ENCODE measurements around the gene TMEM17.
A peak's percentile ranks its signal among the peaks of the same experiment; 100 is the strongest.
"Not testable (repeated sequence)": the region's sequence is repeated elsewhere in the genome, so short reads cannot be mapped to it uniquely, and the experiment has no call there.

The TMEM17 gene, protein sequence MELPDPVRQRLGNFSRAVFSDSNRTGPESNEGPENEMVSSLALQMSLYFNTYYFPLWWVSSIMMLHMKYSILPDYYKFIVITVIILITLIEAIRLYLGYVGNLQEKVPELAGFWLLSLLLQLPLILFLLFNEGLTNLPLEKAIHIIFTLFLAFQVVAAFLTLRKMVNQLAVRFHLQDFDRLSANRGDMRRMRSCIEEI

DNA sequence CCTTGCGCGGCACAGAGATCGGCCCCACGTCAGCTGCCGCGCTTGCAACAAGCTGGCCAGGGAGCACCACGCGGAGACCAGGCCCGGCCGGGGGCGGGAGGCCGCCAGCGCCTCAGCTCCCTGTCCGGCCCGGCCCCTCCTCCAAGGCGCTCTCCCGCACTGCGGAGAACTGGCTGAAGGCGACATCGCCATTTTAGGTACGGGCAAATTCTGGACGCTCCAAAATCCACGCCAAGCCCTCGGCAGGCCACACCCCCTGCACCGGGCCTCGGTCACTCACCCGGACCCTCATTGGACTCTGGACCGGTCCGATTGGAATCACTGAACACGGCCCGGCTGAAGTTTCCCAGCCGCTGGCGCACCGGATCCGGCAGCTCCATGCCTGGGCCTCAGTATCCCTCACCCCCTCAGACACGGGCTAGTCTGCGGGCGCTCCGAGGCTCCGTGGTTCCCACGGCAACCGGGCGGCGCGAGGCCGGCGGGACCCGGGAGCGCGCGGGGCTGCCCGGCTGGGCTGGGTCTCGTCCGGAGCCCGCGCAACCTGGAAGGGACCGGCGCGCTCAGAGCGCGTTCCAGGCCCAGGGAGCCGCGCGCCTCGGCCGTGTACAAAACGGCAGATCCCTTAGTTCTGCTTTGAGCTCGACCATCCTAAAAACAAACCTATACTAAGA, at the start of gene TMEM17:
Gene TMEM17 (minus strand): TSS at position 446 of the 671 bp plus-strand sequence. CDS start 66 bp downstream, at position 380.
- DNase-seq, result peak; percentile 61

DNA sequence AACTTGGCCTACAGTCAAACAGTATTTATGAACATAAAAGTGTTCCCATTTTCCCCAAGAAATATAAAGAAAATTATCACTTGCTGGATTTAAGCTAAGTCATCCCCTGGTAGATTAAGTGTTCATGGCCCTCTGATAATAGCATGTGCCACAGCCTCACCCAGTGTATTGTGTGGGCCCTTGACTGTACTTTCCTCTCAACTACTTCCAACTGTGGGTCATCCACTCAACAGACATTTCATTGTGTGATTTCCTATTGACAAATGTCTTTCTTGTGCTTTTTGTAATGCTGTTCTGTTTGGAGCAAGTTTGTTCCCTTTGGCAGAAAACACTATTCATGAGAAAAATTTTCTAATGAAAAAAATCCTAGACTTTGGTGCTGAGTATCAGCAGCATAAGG, 48.4 kb upstream of the TMEM17 start:
- no peak for DNase-seq

DNA sequence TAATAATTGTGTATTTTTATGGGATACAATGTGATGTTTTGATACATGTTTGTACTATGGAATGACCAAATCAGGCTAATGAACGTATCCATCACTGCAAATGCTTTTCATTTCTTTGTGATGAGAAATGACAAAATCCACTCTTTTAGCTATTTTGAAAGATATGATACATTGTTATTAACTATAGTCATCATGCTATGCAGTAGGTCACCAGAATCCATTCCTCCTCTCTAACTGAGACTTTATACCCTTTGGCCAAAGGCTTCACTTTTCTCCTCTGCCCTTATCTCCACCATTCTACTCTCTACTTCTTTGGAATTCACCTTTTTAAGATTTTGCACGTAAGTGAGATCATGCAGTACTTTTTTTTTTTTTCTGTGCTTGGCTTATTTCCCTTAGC, 44.5 kb upstream of the TMEM17 start:
- no peak for DNase-seq

DNA sequence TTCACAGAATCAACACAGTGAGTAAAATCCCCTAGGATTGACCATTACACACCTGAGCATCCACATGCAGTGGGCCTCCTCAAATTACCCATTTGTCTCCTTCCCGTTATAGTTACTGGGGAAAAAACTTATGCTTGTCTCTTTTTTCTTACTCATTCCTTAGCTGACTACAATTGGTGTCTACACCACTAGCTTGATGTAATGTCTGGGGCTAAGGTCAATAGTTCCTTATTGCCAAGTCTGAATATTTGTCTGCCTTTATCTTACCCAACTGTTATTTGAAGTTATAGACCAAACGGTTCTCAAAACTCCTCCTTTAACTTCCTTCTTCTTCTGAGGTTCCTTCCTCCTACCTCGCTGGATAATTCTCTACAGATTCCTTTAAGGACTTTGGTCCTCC, 41.9 kb upstream of the TMEM17 start:
- DNase-seq, result no peak

DNA sequence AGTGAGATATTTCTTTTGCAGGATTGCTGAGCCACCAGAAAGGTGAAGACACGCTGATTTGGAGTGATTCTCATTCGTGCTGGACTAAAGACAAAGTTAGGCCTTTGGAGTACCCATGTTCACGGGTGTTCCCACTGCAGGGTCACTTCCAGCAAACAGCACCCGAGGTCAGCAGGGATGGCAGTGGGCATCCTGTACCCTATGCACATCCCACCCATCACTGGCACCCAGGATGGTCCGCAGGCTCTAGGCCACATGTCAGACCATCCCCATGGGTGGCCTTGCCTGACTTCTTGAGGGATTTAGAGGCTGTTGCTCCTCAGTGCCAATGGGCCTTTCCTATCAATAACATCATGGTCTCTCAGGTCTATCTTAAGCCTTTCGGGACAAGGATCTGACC, 39.3 kb upstream of the TMEM17 start:
- no peak for DNase-seq

DNA sequence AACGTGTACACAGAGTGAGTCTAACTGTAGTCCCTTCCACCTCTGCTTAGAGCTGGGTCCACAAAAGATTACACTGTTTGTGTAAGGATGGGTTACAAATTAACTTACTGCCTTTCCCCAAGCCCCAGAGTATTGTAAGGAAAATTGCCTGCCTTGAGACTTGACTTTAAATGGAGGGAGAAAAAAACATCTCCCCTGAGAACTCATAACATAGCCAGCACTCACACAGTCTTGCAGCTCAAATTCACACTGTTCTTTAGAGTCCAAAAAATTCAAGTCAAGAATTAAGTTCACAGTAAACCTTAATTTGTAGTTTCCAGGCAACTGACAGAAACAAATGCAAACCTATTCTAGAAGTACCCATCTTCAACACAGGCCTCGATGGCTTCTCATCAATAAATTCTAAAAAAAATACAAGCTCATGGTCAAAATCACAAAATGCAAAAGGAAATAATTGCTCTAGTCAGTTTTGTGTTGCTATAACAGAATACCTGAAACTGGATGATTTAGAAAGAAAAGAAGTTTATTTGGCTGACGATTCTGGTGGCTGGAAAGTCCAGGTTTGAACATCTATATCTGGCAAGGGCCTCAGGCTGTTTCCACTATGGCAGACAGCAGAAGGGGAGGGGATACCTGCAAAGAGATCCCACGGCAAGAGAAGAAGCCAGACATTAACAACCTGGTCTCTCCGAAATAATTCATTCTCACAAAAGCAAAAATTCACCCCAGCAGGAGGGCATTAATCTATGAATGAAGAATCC, 34.6 kb upstream of the TMEM17 start:
- DNase-seq, result no peak

DNA sequence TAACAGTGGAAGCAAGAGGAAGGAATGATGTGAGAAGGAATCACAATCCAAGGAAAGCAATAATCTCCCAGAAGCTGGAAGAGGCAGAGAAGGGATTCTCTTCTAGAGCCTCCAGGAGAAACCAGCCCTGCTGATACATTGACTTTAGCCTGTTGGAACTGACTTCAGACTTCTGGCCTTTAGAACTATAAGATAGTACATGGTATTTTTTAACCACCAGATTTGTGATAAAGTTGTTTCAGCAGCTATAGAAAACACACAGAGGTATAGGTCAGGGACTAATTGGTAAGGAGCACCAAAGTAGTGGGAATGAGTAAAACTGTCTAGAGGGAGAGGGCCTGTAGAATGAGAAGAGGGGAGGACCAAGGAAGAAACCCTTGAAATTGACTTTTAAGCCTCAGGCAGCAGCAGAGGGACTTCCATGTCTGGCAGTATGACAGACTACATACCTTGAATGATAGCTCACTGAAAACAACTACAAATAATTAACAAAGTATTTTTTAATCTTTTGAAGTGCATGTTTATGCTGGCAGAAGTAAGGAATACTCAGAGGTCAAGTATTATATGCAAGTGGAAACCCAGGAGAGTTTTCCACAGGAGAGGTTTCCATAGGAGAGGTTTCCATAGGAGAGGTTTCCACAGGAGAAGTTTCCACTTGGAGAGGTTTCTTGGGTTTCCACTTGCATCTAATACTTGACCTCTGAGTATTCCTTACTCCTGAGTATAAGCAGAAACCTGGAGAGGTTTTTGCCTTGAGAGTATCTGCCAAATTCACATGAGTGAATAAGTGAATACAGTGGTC, 33.8 kb upstream of the TMEM17 start:
- no peak for DNase-seq

DNA sequence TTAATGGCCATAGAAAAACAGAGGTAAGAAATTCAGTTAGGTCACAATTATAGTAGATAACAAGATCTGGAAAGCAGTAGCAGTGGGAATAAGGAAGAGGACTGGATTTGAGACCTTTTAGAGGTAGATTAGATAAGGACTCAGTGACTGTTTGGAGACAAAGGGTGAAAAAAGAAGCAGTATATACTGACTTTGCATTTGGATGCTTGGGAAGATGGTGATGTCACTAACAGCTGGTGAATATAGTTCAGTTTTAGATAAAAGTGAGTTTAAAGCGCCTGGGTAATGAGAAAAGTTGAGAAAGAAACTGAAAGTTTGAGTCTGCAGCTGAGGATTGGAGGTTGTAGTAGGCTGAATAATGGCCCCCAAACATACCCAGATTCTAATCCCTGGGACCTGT, 32.8 kb upstream of the TMEM17 start:
- no peak for DNase-seq

DNA sequence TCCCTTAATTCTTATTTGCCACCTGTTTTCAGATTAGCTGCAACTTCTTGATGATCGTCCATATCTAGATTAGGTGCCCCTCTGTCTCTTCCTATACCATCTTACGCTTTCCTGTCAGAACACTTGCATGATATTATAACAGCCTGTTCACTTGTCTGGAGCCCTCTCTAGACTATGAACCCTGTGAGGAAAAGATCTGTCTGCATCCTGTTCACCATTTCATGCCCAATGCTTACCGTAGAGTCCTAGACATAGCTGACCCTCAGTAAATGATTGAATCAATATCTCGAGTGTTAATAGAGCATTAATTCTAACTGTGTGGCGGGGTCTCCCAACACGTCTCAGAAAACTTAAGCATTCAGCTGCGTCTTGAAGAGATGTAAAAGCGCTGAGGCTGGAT, 31.8 kb upstream of the TMEM17 start:
- no peak for DNase-seq

DNA sequence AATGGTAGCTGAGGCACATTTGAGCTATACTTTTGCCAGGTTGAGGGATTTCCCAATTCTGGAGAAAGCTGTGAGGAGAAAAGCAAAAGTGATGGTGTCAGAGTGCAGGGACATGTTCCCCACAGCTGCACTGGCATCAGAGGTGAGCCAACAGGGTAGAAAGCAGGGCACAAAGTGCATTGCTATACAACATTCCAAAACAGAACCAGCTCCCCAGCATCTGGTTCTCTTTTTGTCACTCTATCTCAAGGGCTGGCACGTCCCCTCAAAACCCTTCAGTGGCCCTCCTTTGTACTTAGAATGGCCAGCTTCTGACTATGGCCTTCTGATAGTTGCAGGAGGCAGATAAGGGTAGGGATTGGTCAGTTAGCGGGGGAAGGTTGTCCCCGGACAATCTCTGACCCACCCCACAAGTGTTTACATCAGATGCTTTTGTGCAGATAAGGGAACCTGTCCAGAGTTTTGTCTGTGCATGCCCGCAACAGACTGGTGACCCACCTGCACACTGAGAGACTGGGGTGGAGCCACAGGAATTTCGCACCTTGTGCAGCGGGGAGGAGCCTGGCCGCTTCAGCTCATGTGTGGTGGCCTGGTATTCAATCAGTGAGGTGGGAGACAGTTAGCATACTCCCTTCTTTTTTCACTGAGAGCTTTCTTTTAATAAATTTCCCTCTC, 31.0 kb upstream of the TMEM17 start:
- no peak for DNase-seq

DNA sequence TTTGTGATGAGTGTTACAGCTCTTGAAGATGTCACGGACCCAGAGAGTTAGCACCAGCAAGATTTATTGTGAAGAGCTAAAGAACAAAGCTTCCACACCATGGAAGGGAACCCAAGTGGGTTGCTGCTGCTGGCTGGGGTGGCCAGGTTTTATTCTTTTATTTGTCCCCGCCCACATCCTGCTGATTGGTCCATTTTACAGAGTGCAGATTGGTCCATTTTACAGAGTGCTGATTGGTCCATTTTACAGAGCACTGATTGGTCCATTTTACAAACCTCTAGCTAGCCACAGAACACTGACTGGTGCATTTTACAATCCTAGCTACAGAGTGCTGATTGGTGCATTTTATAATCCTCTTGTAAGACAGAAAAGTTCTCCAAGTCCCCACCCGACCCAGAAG, 29.5 kb upstream of the TMEM17 start:
- not testable (repeated sequence) for DNase-seq

DNA sequence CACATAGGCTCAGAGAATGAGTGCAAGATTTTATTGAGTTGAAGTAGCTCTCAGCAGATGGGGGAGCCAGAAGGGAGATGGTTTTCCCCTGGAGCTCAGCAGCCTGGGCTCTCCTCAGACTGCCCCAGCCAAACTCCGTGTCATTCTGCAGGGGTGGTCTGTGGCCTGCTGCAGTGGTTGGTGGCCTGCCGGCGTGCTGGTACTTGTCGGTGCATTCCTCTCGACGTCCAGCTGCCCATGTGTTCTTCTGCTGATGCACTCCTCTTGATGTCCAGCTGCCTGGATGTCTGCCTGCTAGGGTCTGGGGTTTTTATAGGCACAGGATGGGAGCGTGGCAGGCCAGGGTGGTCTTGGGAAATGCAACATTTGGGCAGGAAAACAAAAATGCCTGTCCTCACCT, 25.6 kb upstream of the TMEM17 start:
- DNase-seq, result no peak

DNA sequence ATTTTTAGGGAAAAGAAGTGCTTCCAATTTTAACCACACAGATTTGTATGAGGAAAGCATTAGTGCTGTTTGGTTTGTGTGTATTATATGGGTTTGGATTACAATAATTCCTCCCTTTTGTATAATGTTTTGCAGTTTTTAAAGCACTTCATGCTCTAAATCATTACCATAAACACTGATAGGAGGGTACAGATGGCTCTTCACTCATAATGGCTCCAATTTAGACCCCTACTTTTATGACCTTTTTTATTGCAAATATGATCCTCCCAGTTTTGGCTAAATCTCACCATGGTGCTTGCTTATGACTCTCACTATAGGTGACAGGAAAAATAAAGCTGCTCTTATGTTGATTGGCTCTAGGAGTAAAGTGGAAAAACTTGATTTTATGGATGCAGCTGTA, 23.8 kb upstream of the TMEM17 start:
- DNase-seq, result no peak

DNA sequence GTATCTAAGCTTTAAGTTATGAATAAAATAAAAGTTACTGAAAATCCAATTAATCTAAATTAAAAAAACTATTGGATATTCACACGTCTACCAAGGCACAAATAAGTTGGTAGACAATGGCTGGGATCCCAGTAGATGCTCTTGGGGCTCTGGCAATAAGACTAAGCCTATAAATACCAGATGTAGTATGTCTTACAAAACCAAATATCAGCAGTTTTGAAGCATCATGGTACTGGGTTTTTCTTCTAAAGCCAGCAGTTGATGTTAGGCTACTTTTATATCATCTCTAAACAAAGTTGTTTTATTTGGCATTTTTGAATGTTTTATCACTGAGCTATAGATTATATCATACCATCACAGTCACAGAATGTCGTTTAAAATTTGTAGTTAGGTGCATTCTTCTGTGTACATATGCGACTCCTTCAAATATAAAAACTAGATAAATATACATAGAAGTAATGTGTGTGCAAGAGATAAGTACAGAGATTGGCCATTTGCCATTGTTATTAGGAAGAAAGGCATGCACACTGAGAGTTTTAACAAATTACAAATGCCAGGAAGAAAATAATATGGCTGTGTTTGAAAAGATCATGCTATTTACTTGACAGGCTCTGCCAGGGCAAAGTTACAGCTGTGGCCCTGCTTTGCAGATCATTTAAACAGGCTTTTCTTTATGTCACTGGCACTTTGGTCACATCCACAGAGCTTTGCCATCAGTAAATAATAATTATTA, 21.6 kb upstream of the TMEM17 start:
- DNase-seq, result no peak

DNA sequence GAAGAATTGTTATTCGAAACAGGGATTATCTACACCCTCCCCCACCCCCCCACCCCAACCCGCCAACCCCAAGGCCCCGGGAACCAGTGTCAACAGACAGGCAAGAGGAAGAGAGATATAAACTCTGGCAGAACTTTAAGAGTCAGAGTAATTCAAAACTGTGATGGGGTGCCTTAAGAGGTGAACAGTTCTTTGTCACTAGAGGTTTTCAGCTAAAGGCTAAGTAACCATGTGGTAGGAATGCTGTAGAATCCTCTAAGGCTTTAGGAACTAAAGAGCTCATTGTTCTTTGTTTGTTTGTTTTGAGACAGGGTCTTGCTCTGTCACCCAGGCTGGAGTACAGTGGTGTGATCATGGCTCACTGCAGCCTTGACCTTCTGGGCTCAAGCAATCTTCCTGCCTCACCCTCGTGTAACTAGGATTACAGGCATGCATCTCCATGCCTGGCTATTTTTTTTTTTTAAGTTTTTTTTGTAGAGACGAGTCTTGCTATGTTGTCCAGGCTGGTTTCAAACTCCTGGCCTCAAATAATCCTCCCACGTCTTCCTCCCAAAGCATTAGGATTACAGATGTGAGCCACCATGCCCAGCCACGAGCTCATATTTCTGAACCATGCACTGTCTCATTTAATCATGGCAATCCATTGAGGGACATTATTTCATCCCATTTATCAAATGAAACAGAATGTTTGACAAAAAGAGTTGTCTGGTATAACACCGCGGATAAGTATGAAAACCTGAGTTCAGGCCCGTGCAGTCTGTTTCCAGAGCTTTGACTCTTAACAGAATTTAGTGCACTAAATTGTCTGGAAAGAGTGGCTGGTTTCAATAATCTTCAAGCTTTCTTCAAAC, 20.8 kb upstream of the TMEM17 start:
- no peak for DNase-seq

DNA sequence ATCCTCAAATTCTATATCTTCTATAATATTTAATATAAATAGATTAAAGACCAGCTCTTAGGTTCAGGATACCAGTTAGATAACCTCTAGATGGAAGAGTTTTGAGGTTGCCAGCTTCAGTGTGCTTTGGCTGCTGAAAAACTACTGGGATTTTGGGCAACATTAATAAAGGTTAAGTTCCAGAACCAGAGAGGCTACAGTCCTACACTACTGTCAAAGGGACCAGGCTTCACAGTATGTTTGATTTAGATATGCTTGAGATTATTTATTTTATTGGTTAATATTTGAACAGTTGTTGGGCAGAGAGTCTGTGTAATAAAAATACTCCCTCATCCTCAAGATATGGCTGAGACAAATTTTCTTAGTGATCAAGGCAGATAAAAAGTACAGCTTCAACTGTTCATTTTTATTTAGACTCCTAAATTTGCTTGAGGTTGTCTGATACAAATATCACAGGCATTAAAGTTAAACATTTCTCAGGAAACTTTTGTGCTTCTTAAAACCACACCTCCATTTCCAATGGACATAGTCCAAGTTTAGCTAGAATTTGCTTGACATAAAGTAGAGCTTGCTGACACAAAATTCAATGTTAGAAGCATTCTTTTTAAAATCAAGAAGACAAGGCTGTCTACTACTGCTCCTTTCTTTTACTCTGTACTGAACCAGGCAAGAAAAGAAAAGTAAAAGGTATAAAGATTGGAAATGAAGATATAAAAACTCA, 19.7 kb upstream of the TMEM17 start:
- no peak for DNase-seq

DNA sequence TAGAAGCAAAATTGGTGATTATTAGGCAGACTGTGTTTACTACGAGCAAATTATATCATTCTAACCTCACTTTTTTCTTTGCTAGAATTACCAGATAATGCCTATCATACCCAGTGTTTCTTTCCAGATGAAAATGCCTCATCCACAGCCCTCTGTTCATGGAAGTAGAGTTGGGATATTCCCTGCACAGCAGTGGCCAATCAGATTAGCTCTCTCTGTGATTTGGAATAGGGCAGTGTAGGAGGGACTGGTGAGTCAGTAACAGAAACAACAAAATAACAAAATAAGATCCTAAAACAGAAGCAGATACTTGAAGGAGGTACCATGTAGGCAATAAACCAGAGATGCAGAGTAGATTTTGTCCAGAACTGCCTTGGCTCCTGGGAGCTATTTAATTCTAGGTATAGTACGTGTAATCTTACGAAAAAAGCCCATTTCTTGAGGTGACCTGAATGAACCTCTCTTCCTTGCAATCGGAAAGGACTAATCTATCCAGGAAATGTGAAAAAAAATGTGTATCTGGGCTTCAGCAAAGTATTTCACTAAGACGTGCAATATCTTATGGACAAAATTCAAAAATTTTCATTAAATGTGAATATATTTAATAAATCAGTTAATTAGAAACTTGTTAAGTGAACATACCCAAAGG, 18.4 kb upstream of the TMEM17 start:
- no peak for DNase-seq

DNA sequence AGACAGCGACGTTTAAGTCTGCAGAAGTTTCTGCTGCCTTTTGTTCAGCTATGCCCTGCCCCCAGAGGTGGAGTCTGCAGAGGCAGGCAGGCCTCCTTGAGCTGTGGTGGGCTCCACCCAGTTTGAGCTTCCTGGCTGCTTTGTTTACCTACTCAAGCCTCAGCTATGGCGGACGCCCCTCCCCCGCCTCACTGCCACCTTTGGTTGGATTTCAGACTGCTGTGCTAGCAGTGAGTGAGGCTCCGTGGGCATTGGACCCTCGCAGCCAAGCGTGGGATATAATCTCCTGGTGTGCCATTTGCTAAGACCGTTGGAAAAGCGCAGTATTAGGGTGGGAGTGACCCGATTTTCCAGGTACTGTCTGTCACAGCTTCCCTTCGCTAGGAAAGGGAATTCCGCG, 15.1 kb upstream of the TMEM17 start:
- DNase-seq, result not testable (repeated sequence)

DNA sequence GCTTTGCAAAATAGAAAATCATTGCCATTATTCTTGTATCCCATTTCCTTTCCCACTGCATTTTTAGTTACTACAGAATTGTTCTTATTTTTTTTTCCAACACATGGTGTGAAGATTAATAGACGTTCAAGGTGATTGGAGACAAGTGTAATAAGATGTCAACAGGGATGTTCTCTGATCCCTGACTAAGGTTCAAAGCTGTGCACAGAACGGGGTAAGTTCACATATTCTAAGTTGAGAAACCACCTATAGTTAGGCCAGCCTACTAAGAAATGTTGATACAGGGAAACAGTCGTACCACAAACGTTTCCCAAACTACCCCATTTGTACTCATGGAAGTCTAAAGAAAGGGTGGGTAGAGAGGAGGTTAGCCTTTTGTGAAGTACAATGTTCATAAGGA, 6.4 kb upstream of the TMEM17 start:
- no peak for DNase-seq

DNA sequence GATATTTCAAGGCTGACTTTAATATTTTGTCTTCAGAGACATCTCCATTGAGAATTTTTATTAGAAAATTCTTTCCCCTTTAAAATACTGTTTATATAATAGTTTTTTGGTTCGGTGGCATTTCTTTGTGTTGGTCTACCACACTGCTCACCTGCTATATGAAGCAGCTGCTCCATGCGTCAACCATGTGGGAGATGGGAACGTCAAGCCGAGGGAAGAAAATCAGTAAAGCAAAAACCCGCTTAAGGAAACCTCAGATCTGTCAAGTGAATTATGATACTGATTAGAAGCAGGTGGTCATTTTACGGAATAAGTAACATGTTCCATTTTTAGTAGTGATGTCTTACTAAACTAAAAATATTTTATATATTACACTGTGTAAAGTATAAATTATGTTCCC, 5.6 kb upstream of the TMEM17 start:
- no peak for DNase-seq

Data from amniotic stem cell (primary cell).